ENCODE measurements around the gene NPM1. TPM values are rescaled to one million over a fixed set of nuclear protein-coding genes. Genes with fewer than 3 reads are reported as not detected.

Gene NPM1
- total and polyA plus RNA-seq, 7 experiments from 2014 or later: 753 to 1,238 (median 1,141) TPM

DNA sequence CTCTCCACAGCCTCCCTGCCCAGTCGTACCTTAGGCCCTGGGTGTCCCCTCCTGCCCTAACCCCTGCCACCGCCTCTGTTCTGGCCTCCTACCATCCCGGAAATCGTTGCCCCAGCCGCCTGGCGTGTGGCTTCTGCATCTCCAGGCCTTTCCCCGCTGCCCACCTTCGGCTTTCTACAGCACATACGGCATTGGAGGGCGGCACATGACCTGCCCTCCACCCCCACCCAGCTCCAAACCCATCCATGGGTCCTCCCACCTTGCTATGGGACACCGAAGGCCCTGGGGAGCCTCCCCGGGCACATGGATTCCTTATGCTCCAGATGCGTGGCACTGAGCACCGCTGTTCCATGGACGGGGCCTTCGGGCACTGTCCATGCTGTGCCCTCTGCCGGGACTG, 63.8 kb downstream of the NPM1 start:
- ChIA-PET POLR2A (no interaction called here), CTCF (no interaction called here)
- no peak overlapping the region for H3K27ac Mint-ChIP-seq
- DNase-seq (no peak), ATAC-seq (peak; percentile 5)
- no peaks in the 10 kb centered on the region for H3K27me3 ChIP-seq (ENCODE audit: control insufficient read depth in 2 of 2, insufficient read depth in 2 of 2, low read length in 2 of 2)
- H3K27ac ChIP-seq (ENCODE audit: low read depth, low read length): no peak overlapping the region
- no peaks in the 10 kb centered on the region for H3K4me1 ChIP-seq (ENCODE audit: control insufficient read depth in 2 of 2, insufficient read depth in 2 of 2, low read length in 2 of 2)
- H3K4me3 Mint-ChIP-seq: peak overlapping the region in 6 of 10 donors; percentile 21 to 77 (median 41)
- H3K9me3 Mint-ChIP-seq: no peaks in the 10 kb centered on the region
- no peak overlapping the region for H3K4me3 ChIP-seq (ENCODE audit: low read length)
- H3K27me3 Mint-ChIP-seq: peaks cover 33 to 67% (median 50%) of the 10 kb centered on the region in 5 donors
- no peaks in the 10 kb centered on the region for H3K36me3 Mint-ChIP-seq
- H3K4me1 Mint-ChIP-seq: peaks cover 0 to 9% (median 0%) of the 10 kb centered on the region in 7 donors
- H3K9me3 ChIP-seq (ENCODE audit: control insufficient read depth in 2 of 3, low read length in 3 of 3): no peaks in the 10 kb centered on the region
- no peaks in the 10 kb centered on the region for H3K36me3 ChIP-seq (ENCODE audit: control insufficient read depth in 2 of 3, insufficient read depth in 3 of 3, low read length in 3 of 3)
- intact Hi-C loops (cut with micrococcal nuclease): no loop called here

DNA sequence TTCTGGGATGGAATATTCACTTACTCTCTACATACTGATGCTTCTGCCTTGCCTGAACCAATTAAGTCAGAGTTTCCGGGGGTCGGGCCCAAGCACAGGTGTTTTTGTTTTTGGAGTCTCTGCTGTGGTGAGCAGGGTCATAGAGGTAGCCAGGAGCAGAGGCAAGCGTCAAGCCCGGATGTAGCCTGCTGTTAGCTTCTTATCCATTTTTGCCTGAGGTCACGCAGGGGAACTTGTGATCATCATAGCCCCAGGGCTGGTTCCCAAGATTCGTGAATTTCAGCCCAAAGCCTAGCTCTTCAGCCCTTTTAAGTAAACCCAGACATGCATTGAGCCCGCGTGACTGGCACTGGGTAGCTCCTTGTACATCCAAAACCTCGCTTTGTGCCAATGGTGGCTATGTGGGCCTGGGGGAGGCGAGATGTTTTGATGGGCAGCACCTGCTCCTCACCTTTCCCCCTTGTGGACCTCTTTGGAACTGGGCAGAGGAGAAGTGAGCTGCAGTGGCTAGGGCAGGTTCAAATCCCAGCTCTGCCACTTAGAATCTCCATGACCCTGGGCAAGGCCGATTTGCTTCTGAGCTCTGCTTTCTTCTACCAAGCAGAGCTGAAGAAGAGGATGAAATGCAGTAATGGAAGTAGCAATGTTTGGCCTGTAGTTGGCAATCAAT, 65.5 kb downstream of the NPM1 start:
- H3K27me3 Mint-ChIP-seq: peaks cover 33 to 54% (median 45%) of the 10 kb centered on the region in 5 donors
- H3K27ac Mint-ChIP-seq: no peak overlapping the region
- H3K4me1 Mint-ChIP-seq: peaks cover 0 to 9% (median 0%) of the 10 kb centered on the region in 7 donors
- H3K36me3 ChIP-seq (ENCODE audit: control insufficient read depth in 2 of 3, insufficient read depth in 3 of 3, low read length in 3 of 3): no peaks in the 10 kb centered on the region
- POLR2A ChIA-PET: no interaction called here
- no peak overlapping the region for H3K27ac ChIP-seq (ENCODE audit: low read depth, low read length)
- H3K9me3 ChIP-seq (ENCODE audit: control insufficient read depth in 2 of 3, low read length in 3 of 3): no peaks in the 10 kb centered on the region
- no peaks in the 10 kb centered on the region for H3K4me1 ChIP-seq (ENCODE audit: control insufficient read depth in 2 of 2, insufficient read depth in 2 of 2, low read length in 2 of 2)
- no peak overlapping the region for H3K4me3 Mint-ChIP-seq
- no peak overlapping the region for H3K4me3 ChIP-seq (ENCODE audit: low read length)
- ATAC-seq (no peak), DNase-seq (no peak)
- no peaks in the 10 kb centered on the region for H3K36me3 Mint-ChIP-seq
- no peaks in the 10 kb centered on the region for H3K27me3 ChIP-seq (ENCODE audit: control insufficient read depth in 2 of 2, insufficient read depth in 2 of 2, low read length in 2 of 2)
- intact Hi-C loops (cut with micrococcal nuclease): no loop called here
- peaks cover 0 to 1% (median 0%) of the 10 kb centered on the region in 11 donors for H3K9me3 Mint-ChIP-seq
- CTCF ChIA-PET: no interaction called here

DNA sequence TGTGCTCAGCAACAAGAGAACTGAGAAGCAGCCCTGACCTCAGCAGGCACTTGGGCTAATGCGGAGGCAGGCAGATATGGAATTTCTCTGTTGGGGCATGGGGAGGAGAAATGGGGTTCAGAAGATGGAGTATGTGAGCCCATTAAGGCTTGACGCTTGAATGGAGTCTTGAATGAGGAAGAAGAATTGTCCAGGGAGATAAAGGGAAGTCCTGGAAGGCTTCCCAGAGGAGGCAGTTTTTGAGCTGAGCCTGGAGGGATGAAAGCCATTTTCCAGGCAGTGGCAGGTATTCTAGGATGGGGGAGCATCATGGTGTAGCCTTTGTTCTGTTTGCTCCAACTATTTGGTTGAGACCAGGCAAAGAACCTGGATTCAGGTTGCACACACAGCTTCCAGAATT, 66.3 kb downstream of the NPM1 start:
- DNase-seq (no peak), ATAC-seq (no peak)
- CTCF ChIA-PET: no interaction called here
- H3K9me3 ChIP-seq (ENCODE audit: control insufficient read depth in 2 of 3, low read length in 3 of 3): no peaks in the 10 kb centered on the region
- no peaks in the 10 kb centered on the region for H3K36me3 Mint-ChIP-seq
- peaks cover 0 to 9% (median 0%) of the 10 kb centered on the region in 7 donors for H3K4me1 Mint-ChIP-seq
- H3K4me3 Mint-ChIP-seq: no peak overlapping the region
- H3K27me3 Mint-ChIP-seq: peaks cover 25 to 46% (median 39%) of the 10 kb centered on the region in 5 donors
- H3K36me3 ChIP-seq (ENCODE audit: control insufficient read depth in 2 of 3, insufficient read depth in 3 of 3, low read length in 3 of 3): no peaks in the 10 kb centered on the region
- H3K4me3 ChIP-seq (ENCODE audit: low read length): no peak overlapping the region
- no peaks in the 10 kb centered on the region for H3K27me3 ChIP-seq (ENCODE audit: control insufficient read depth in 2 of 2, insufficient read depth in 2 of 2, low read length in 2 of 2)
- no peak overlapping the region for H3K27ac ChIP-seq (ENCODE audit: low read depth, low read length)
- no peak overlapping the region for H3K27ac Mint-ChIP-seq
- no peaks in the 10 kb centered on the region for H3K4me1 ChIP-seq (ENCODE audit: control insufficient read depth in 2 of 2, insufficient read depth in 2 of 2, low read length in 2 of 2)
- POLR2A ChIA-PET: no interaction called here
- peaks cover 0 to 1% (median 0%) of the 10 kb centered on the region in 11 donors for H3K9me3 Mint-ChIP-seq
- intact Hi-C loops (cut with micrococcal nuclease): no loop called here

DNA sequence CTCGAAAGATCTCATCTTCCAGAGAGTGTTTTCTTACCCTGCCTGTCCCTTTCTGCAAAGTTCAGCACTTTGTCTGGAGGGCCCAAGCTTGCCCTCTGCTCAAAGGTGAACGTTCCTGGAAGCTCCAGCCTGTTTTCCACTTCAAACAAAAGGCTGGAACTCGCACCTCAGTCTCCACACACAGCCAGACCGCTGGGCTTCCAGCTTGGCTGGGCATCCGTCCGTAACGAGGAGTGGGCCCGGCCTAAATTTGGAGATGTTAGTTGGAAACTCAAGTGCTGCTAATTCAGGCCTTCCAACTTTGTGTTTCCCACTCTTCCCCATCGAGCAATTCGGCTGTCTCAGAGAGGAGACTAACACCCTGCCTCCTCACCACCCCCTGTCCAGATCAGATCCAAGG, 66.9 kb downstream of the NPM1 start:
- no peak overlapping the region for H3K4me3 Mint-ChIP-seq
- peaks cover 23 to 45% (median 33%) of the 10 kb centered on the region in 5 donors for H3K27me3 Mint-ChIP-seq
- no peaks in the 10 kb centered on the region for H3K36me3 ChIP-seq (ENCODE audit: control insufficient read depth in 2 of 3, insufficient read depth in 3 of 3, low read length in 3 of 3)
- peaks cover 0 to 9% (median 0%) of the 10 kb centered on the region in 7 donors for H3K4me1 Mint-ChIP-seq
- no peak for ATAC-seq
- CTCF ChIA-PET: no interaction called here
- H3K36me3 Mint-ChIP-seq: no peaks in the 10 kb centered on the region
- H3K4me3 ChIP-seq (ENCODE audit: low read length): no peak overlapping the region
- H3K27ac ChIP-seq (ENCODE audit: low read depth, low read length): no peak overlapping the region
- intact Hi-C loops (cut with micrococcal nuclease): no loop called here
- H3K27me3 ChIP-seq (ENCODE audit: control insufficient read depth in 2 of 2, insufficient read depth in 2 of 2, low read length in 2 of 2): no peaks in the 10 kb centered on the region
- POLR2A ChIA-PET: no interaction called here
- DNase-seq: no peak
- peaks cover 0 to 1% (median 0%) of the 10 kb centered on the region in 11 donors for H3K9me3 Mint-ChIP-seq
- no peaks in the 10 kb centered on the region for H3K9me3 ChIP-seq (ENCODE audit: control insufficient read depth in 2 of 3, low read length in 3 of 3)
- no peak overlapping the region for H3K27ac Mint-ChIP-seq
- H3K4me1 ChIP-seq (ENCODE audit: control insufficient read depth in 2 of 2, insufficient read depth in 2 of 2, low read length in 2 of 2): no peaks in the 10 kb centered on the region

DNA sequence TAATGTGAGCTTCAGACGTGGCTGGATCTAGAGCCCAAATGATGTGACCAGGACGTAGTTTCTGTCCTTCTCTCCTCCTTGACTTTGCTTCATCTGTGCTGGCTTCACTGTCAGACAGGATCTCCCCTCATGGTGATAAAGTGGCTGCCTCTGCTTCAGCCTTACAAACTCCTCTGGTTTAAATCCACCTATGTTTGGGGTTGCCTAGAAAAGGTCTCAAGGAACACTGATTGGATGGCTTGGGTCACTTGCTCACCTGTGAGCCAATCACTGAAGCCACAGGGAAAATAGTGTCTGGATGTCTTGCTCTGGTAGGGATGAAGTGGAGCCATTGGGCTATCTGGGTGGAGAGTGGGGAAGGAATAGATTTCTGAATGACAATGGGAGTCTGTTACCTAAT, 67.9 kb downstream of the NPM1 start:
- Histone ChIP-seq H3K36me3 (ENCODE audit: control insufficient read depth in 2 of 3, insufficient read depth in 3 of 3, low read length in 3 of 3) (no peaks in the 10 kb centered on the region), H3K27ac (ENCODE audit: low read depth, low read length) (no peak overlapping the region), H3K27me3 (ENCODE audit: control insufficient read depth in 2 of 2, insufficient read depth in 2 of 2, low read length in 2 of 2) (no peaks in the 10 kb centered on the region), H3K4me1 (ENCODE audit: control insufficient read depth in 2 of 2, insufficient read depth in 2 of 2, low read length in 2 of 2) (no peaks in the 10 kb centered on the region), H3K4me3 (ENCODE audit: low read length) (no peak overlapping the region), H3K9me3 (ENCODE audit: control insufficient read depth in 2 of 3, low read length in 3 of 3) (no peaks in the 10 kb centered on the region)
- Mint-ChIP-seq H3K9me3 (peaks cover 0 to 1% (median 0%) of the 10 kb centered on the region in 11 donors), H3K27me3 (peaks cover 23 to 36% (median 25%) of the 10 kb centered on the region in 5 donors), H3K36me3 (no peaks in the 10 kb centered on the region), H3K27ac (no peak overlapping the region), H3K4me1 (peaks cover 0 to 9% (median 0%) of the 10 kb centered on the region in 7 donors), H3K4me3 (no peak overlapping the region)
- ATAC-seq (no peak), DNase-seq (no peak)
- intact Hi-C loops (cut with micrococcal nuclease): no loop called here
- CTCF ChIA-PET: no interaction called here
- POLR2A ChIA-PET: no interaction called here

DNA sequence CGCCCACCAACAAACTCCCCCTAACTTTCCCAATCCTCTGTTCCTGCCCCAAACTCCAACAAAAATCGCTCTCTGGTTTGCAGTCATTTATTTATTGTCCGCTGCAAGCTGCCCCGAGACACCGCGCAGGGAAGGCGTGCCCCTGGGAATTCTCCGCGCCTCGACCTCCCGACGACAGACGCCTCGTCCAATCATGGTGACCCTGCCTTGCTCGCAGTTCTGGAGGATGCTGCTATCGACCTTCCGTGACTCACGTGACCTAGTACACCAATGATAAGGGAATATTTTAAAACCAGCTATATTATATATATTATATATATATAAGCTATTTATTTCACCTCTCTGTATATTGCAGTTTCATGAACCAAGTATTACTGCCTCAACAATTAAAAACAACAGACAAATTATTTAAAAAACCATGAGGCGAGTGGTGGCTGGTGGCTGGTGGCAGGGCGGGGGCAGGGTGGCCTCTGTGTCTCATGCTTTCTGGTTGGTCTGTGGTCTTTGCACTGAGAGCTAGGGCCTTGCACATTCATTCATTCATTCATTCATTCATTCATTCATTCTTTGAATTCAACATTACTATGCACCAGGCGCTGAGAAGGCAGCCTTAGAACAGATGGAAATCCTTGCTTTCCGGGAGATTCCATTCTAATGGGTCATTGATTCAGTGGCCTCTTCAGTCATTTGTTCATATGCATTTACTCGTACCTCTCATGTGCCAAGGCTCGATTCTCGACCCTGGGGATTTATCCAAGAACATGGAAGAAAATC, 69.7 kb downstream of the NPM1 start:
- Histone ChIP-seq H3K4me3 (ENCODE audit: low read length) (no peak overlapping the region), H3K9me3 (ENCODE audit: control insufficient read depth in 2 of 3, low read length in 3 of 3) (no peaks in the 10 kb centered on the region), H3K4me1 (ENCODE audit: control insufficient read depth in 2 of 2, insufficient read depth in 2 of 2, low read length in 2 of 2) (no peaks in the 10 kb centered on the region), H3K27me3 (ENCODE audit: control insufficient read depth in 2 of 2, insufficient read depth in 2 of 2, low read length in 2 of 2) (no peaks in the 10 kb centered on the region), H3K27ac (ENCODE audit: low read depth, low read length) (no peak overlapping the region), H3K36me3 (ENCODE audit: control insufficient read depth in 2 of 3, insufficient read depth in 3 of 3, low read length in 3 of 3) (no peaks in the 10 kb centered on the region)
- Mint-ChIP-seq H3K27ac (no peak overlapping the region), H3K36me3 (no peaks in the 10 kb centered on the region), H3K27me3 (peaks cover 12 to 24% (median 13%) of the 10 kb centered on the region in 5 donors), H3K4me1 (no peaks in the 10 kb centered on the region), H3K9me3 (peaks cover 0 to 1% (median 0%) of the 10 kb centered on the region in 11 donors), H3K4me3 (no peak overlapping the region)
- POLR2A ChIA-PET: no interaction called here
- intact Hi-C loops (cut with micrococcal nuclease): no loop called here
- no peak for DNase-seq
- no peak for ATAC-seq
- CTCF ChIA-PET: no interaction called here

DNA sequence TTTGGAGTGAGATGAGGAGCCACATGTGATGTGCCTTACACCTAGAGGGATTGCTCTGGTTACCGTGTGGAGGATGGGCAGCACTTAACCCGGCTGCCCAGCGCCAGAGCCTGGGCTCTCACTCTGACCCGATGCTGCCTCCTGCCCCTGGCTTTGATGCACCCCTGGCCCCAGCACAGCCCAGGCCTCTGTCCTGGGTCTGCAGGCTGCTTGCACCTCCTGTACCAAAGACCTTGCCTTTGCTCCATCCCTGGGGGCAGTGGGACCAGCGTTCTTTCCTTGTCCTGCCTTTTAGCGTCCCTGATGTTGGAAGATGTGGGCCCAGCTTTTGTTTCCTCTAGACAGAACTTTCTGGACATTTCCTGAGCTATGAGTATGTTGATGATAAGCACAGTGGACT, 72.2 kb downstream of the NPM1 start:
- Histone ChIP-seq H3K27me3 (ENCODE audit: control insufficient read depth in 2 of 2, insufficient read depth in 2 of 2, low read length in 2 of 2) (no peaks in the 10 kb centered on the region), H3K4me1 (ENCODE audit: control insufficient read depth in 2 of 2, insufficient read depth in 2 of 2, low read length in 2 of 2) (no peaks in the 10 kb centered on the region), H3K36me3 (ENCODE audit: control insufficient read depth in 2 of 3, insufficient read depth in 3 of 3, low read length in 3 of 3) (no peaks in the 10 kb centered on the region), H3K9me3 (ENCODE audit: control insufficient read depth in 2 of 3, low read length in 3 of 3) (no peaks in the 10 kb centered on the region), H3K4me3 (ENCODE audit: low read length) (no peak overlapping the region), H3K27ac (ENCODE audit: low read depth, low read length) (no peak overlapping the region)
- no peaks in the 10 kb centered on the region for H3K36me3 Mint-ChIP-seq
- intact Hi-C loops (cut with micrococcal nuclease): no loop called here
- no peak overlapping the region for H3K4me3 Mint-ChIP-seq
- ATAC-seq: no peak
- H3K9me3 Mint-ChIP-seq: peaks cover 0 to 1% (median 0%) of the 10 kb centered on the region in 11 donors
- CTCF ChIA-PET: no interaction called here
- no peak for DNase-seq
- no peak overlapping the region for H3K27ac Mint-ChIP-seq
- no peaks in the 10 kb centered on the region for H3K4me1 Mint-ChIP-seq
- POLR2A ChIA-PET: no interaction called here
- H3K27me3 Mint-ChIP-seq: peaks cover 0 to 21% (median 9%) of the 10 kb centered on the region in 5 donors

All from naive thymus-derived CD4-positive, alpha-beta T cell (primary cell).